ENCODE data around the gene ZWILCH.

ZWILCH gene

DNA sequence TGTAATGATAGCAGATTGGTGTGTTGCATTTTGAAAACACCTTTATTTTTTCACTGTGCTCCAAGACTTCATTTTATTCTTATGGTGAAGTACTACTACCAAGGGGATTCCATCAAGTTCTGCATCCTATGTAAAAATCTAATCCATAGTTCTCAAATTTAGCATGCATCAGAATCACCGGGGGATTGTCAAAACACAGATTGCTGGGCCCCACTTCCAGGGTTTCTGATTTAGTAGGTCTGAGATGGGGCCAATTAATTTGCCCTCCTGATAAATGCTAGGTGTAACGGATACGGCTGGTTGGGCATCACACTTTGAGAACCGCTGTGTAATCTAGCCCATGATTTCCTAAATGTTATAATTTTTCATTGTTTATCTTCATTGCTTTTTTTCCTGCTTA is 692 bp downstream of the ZWILCH start:
- no peak for TF ChIP-seq SIN3A (IDR thresholded peaks at IDR 0.05; ENCODE audit: borderline replicate concordance, insufficient read depth, low read length)
- TF ChIP-seq, protein P1, sequence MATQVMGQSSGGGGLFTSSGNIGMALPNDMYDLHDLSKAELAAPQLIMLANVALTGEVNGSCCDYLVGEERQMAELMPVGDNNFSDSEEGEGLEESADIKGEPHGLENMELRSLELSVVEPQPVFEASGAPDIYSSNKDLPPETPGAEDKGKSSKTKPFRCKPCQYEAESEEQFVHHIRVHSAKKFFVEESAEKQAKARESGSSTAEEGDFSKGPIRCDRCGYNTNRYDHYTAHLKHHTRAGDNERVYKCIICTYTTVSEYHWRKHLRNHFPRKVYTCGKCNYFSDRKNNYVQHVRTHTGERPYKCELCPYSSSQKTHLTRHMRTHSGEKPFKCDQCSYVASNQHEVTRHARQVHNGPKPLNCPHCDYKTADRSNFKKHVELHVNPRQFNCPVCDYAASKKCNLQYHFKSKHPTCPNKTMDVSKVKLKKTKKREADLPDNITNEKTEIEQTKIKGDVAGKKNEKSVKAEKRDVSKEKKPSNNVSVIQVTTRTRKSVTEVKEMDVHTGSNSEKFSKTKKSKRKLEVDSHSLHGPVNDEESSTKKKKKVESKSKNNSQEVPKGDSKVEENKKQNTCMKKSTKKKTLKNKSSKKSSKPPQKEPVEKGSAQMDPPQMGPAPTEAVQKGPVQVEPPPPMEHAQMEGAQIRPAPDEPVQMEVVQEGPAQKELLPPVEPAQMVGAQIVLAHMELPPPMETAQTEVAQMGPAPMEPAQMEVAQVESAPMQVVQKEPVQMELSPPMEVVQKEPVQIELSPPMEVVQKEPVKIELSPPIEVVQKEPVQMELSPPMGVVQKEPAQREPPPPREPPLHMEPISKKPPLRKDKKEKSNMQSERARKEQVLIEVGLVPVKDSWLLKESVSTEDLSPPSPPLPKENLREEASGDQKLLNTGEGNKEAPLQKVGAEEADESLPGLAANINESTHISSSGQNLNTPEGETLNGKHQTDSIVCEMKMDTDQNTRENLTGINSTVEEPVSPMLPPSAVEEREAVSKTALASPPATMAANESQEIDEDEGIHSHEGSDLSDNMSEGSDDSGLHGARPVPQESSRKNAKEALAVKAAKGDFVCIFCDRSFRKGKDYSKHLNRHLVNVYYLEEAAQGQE (IDR thresholded peaks at IDR 0.05; ENCODE audit: insufficient read depth in 1 of 2, low read depth in 2 of 2, low read length in 2 of 2), result no peak
- TF ChIP-seq TAF1 (IDR thresholded peaks at IDR 0.05; ENCODE audit: borderline replicate concordance, insufficient read depth, low read length), result no peak
- no peak for TF ChIP-seq POLR2AphosphoS5 (IDR thresholded peaks at IDR 0.05; ENCODE audit: low read depth, low read length)

DNA sequence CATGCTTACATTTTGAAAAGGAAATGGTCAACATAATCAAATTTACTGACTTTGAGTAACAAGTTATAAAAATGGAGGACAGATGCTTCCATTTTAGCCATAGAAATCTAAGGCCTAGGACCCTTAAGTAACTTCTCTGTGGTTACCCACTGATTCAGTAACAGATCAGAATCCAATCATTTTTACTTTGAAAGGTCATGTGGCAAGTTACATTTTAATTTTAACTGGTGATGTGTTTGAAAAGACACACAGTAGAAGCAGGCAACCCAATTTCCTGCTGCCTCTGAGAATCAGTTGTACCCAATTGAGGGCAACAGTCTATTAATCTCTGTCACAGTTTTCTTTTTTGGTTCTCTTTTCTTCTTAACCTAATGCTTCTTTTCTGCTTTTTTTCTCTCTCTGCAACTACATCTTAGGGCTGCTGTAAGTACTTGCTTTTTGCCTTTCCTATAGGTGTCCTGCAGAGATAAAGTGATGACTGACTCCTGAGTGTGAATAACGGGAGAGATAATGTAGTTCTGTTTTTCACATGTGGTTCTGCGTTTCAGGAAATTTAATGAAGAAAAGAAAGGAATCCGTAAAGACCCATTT is 3.3 kb downstream of the ZWILCH start:
- TF ChIP-seq TAF1 (IDR thresholded peaks at IDR 0.05; ENCODE audit: borderline replicate concordance, insufficient read depth, low read length) (no peak), SIN3A (IDR thresholded peaks at IDR 0.05; ENCODE audit: borderline replicate concordance, insufficient read depth, low read length) (no peak)

DNA sequence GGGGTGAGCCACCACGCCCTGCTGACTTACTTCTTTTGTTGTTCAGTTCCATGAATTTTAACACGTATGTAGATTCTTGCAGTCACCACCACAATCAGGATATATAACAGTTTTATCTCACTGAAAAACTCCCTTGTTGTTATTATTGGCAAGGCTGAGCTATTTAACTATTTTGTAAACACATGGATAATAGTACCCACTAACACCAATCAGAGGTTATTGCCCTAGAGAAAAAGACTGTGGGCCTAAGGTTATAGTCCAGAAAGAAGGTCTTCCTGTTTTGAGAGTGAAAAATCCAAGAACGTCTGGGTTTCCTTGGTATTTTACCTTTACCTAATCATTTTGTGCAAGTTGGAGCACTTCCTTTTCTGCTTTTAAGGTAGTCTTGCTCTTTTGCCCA is 9.5 kb downstream of the ZWILCH start:
- TF ChIP-seq FOXP2 (optimal IDR thresholded peaks at IDR 0.05; ENCODE audit: borderline replicate concordance, extremely low read depth, extremely low read length, insufficient read depth) (no peak), SIN3A (IDR thresholded peaks at IDR 0.05; ENCODE audit: borderline replicate concordance, insufficient read depth, low read length) (no peak), TAF1 (IDR thresholded peaks at IDR 0.05; ENCODE audit: borderline replicate concordance, insufficient read depth, low read length) (no peak), POLR2AphosphoS5 (IDR thresholded peaks at IDR 0.05; ENCODE audit: low read depth, low read length) (no peak)
- TF ChIP-seq, protein P1 (IDR thresholded peaks at IDR 0.05; ENCODE audit: insufficient read depth in 1 of 2, low read depth in 2 of 2, low read length in 2 of 2), result no peak

DNA sequence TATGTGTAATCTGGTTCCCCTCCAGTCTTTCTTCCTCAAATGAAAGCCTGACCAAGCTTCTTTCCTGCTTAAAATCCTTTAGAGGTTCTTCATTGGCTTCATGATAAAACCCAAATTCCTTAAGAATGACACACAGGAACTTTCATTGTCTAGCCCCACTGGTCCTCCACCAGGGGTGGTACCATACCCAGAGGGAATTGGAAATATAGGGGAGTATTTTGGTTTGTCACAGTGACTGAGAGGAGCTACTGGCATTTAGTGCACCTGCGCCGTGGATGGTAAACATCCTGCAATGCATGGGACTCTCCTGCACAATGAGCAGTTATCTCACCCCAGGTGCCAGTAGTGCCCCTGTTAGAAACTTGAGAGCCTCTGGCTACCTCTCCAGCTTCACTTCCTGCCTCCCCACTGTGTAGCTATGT is 10.8 kb downstream of the ZWILCH start:
- TF ChIP-seq, protein P1 (IDR thresholded peaks at IDR 0.05; ENCODE audit: insufficient read depth in 1 of 2, low read depth in 2 of 2, low read length in 2 of 2), result no peak
- no peak for TF ChIP-seq FOXP2 (optimal IDR thresholded peaks at IDR 0.05; ENCODE audit: borderline replicate concordance, extremely low read depth, extremely low read length, insufficient read depth)
- TF ChIP-seq SIN3A (IDR thresholded peaks at IDR 0.05; ENCODE audit: borderline replicate concordance, insufficient read depth, low read length), result no peak
- no peak for TF ChIP-seq POLR2AphosphoS5 (IDR thresholded peaks at IDR 0.05; ENCODE audit: low read depth, low read length)

DNA sequence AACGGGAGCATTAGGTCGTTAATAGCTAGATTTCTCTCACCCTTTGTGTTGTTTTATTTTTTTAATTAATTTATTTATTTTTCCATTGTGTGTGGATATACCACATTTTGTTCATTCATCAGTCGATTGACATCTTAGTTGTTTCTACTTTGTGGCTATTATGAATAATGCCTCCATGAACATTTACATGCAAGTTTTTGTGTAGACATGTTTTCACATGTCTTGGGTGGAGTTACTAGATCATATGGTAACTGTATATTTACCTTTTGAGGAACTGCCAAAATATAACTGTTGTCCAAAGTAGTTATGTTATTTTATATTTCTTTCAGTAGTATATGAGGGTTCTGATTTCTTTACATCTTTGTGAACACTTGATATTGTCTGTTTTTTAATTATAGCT is 18.8 kb downstream of the ZWILCH start:
- no peak for TF ChIP-seq FOXP2 (optimal IDR thresholded peaks at IDR 0.05; ENCODE audit: borderline replicate concordance, extremely low read depth, extremely low read length, insufficient read depth)
- no peak for TF ChIP-seq POLR2AphosphoS5 (IDR thresholded peaks at IDR 0.05; ENCODE audit: low read depth, low read length)
- no peak for TF ChIP-seq SIN3A (IDR thresholded peaks at IDR 0.05; ENCODE audit: borderline replicate concordance, insufficient read depth, low read length)
- TF ChIP-seq TAF1 (IDR thresholded peaks at IDR 0.05; ENCODE audit: borderline replicate concordance, insufficient read depth, low read length), result no peak
- TF ChIP-seq, protein P1 (IDR thresholded peaks at IDR 0.05; ENCODE audit: insufficient read depth in 1 of 2, low read depth in 2 of 2, low read length in 2 of 2), result no peak
